ENCODE data around the gene LTBP4.
"Not testable (repeated sequence)": the region's sequence is repeated elsewhere in the genome, so short reads cannot be mapped to it uniquely, and the experiment has no call there.

Gene LTBP4

DNA sequence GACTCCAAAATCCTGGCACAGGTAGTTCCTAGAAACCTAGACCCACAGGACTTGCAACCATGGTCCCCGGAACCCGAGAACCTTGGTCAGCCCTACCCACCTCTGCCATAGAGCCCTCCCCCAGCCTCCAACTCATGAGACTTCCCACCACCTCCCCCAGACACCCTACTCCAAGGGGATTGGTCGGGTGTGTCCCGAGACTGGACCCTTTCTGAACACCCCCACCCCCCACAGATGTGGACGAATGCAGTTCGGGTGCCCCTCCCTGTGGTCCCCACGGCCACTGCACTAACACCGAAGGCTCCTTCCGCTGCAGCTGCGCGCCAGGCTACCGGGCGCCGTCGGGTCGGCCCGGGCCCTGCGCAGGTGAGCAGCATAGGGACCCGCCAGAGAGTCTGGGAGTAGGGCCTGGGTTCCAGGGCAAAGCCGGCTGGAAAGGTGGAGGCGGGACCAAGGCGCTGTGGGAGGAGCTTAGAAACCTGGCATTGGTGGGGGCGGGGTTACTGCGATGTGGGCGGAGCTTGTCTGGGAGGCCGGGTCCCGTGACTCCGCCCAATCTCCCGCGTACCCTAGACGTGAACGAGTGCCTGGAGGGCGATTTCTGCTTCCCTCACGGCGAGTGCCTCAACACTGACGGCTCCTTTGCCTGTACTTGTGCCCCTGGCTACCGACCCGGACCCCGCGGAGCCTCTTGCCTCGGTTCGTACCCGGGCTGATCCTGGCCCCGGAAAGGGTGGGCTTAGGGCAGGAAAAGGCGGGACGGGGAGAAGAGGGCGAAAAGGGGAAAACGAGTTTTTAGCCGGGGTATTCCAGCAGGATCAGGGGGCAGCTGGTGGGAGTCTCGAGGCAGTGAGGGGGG is 11.9 kb downstream of the LTBP4 start:
- DNase-seq: peak; percentile 86

GRCh38 chr19:40613690-40614621 is 12.8 kb downstream of the LTBP4 start:
- peak; percentile 84 for DNase-seq

GRCh38 chr19:40614622-40615411 is 13.6 kb downstream of the LTBP4 start:
- DNase-seq: peak; percentile 98

- no peak for DNase-seq
These were observed 15.0 kb downstream of the LTBP4 start for GRCh38 chr19:40616178-40616577.

GRCh38 chr19:40616941-40617340 is 15.8 kb downstream of the LTBP4 start:
- DNase-seq: no peak

DNA sequence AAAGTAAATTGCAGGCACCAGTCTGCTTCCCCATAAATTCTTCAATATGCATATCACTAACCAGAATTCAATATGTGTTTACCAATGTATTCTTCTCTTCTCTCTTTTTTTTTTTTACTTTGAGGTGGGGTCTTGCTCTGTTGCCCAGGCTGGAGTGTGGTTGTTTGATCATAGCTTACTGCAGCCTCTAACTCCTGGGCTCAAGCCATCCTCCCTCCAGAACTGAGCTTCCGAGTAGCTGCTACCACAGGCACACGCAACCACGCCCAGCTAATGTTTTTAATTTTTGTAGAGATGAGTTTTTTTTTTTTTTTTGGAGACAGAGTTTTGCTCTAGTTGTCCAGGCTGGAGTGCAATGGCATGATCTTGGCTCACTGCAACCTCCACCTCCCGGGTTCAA is 16.8 kb downstream of the LTBP4 start:
- no peak for DNase-seq

DNA sequence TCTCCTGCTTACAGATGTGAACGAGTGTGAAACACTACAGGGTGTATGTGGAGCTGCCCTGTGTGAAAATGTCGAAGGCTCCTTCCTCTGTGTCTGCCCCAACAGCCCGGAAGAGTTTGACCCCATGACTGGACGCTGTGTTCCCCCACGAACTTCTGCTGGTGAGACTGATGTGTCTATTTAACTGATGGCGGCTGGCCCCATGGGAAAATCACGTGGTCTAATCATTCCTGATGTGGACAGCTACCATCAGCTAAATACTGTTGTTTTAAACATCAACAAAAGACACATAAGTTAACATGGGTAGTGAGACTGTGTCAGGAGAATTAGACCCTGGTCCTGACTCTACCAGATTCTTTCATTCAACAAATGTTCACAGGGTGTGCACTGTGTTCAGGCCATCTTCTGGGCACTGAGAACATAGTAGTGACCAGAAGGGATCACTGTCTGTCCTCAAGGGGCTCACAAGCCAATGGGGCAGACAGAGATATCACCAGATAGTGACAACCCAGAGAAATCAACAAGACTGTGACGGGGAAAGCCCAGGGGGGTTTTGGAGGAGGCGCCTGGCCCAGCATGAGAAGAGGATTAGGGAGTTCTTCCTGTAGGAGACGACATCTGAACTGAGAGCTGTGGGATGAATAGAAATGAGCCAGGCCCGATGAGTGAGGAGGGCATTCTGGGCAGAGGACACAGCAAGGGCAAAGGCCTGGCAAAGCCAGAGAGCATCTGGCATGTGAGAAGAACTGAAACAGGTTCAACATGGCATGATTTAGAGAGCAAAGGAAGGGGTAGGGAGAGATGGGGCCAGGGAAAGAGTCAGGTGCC is 18.4 kb downstream of the LTBP4 start:
- no peak for DNase-seq

- DNase-seq: no peak
These were observed 19.0 kb downstream of the LTBP4 start for GRCh38 chr19:40620161-40620485.

- DNase-seq: no peak
These were observed 20.1 kb downstream of the LTBP4 start for GRCh38 chr19:40621283-40621682.

DNA sequence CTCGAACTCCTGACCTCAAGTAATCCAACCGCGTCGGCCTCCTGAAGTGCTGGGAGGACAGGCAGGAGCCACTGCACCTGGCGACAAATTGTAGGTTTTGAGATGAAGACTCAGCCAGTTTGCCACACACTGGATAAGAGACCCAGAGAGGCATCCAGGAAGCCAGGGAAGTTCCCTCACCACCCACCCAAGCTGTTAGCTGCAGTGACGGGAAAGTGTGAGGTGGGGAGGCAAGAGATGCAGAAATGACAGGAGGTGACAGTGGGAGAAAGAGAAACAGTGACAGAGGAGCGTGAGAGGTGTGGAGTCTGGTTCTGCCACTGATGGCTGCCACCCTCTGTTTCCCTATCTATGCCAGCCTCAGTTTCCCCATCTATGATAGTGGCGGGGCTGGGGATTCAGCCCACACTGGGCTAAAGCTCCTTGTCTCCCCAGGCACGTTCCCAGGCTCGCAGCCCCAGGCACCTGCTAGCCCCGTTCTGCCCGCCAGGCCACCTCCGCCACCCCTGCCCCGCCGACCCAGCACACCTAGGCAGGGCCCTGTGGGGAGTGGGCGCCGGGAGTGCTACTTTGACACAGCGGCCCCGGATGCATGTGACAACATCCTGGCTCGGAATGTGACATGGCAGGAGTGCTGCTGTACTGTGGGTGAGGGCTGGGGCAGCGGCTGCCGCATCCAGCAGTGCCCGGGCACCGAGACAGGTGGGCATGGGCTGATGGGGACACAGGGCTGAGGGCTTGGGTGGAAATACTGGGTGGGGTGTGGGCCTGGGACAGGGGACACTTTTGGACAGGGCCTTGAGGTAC is 21.0 kb downstream of the LTBP4 start:
- DNase-seq: no peak

DNA sequence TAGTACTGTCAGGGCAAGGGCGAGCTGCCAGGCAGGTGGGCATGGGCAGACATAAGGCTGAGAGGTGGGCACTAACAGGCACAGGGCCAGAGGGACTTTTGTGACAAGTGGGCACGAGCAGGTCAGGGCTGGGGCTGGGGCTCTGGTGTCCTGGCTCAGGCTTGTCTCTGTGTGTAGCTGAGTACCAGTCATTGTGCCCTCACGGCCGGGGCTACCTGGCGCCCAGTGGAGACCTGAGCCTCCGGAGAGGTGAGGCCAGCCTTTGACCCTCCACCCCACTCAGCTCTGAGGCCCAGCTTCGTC is 21.6 kb downstream of the LTBP4 start:
- no peak for DNase-seq

DNA sequence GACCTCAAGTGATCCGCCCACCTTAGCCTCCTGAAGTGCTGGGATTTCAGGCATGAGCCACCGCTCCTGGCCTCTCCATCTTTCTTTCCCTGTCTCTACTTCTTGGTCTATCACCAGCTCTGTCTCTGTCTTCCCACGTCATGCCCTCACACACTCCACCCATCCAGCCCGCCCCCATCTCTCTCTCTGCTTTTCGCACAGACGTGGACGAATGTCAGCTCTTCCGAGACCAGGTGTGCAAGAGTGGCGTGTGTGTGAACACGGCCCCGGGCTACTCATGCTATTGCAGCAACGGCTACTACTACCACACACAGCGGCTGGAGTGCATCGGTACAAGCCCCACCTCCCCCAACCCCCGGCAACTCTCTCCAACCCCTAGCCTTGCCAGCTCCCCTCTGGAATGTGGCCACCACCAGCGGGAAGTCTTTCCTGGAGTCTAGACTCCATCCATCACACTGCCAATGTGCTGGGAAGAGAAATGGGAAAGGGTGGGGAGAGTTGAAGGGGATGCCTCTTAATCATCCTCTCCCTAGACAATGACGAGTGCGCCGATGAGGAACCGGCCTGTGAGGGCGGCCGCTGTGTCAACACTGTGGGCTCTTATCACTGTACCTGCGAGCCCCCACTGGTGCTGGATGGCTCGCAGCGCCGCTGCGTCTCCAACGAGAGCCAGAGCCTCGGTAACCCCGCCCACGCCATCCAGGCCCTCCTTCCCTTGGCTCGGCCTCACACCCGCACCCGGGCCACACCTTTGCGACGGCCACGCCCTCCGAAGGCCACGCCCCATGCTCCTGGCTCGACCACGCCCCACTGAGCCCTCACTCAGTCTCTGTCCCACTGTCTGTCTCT is 22.5 kb downstream of the LTBP4 start:
- no peak for DNase-seq

DNA sequence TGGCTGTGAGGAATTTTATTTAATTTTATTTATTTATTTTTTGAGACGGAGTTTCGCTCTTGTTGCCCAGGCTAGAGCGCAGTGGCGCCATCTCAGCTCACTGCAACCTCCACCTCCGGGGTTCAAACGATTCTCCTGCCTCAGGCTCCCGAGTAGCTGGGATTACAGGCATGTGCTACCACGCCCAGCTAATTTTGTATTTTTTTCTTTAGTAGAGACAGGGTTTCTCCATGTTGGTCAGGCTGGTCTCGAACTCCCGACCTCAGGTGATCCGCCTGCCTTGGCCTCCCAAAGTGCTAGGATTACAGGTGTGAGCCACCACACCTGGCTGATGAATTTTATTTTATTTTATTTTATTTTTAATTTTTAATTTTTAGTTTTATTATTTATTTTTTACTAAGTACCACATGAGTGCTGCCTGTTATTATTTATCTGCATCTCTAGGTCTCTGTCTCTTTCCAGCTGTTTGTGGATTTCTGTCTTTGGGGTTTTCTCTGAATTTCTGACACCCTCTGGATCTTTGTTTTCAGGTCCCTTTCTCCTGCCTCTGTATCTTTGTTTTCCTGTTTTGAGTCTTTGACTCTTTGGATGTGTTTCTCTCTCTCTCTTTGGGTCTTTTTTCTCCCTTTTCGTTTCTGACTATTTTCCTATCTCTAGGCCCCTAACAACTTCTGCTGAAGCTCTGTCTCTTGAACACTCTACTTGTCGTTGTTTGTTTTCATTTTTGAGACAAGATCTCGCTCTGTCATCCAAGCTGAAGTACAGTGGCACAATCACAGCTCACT is 23.4 kb downstream of the LTBP4 start:
- DNase-seq: not testable (repeated sequence)

GRCh38 chr19:40625406-40626120 is 24.4 kb downstream of the LTBP4 start:
- no peak for DNase-seq

GRCh38 chr19:40626918-40627317 is 25.7 kb downstream of the LTBP4 start:
- DNase-seq: no peak

- DNase-seq: no peak
These were observed 26.5 kb downstream of the LTBP4 start for GRCh38 chr19:40627486-40628279.

DNA sequence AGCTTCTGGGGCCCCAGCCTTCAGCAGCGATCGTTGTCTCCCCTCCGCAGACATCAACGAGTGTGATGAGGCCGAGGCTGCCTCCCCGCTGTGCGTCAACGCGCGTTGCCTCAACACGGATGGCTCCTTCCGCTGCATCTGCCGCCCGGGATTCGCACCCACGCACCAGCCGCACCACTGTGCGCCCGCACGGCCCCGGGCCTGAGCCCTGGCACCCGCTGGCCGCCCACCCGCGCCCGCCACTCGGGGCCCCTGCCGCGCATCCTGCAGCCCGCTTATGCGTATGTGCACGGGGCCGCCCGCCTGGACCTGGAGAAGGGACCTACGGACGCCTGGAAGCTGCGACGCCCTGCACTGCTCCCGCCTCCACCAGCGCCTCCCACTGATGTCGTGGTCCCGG is 28.2 kb downstream of the LTBP4 start:
- no peak for DNase-seq

DNA sequence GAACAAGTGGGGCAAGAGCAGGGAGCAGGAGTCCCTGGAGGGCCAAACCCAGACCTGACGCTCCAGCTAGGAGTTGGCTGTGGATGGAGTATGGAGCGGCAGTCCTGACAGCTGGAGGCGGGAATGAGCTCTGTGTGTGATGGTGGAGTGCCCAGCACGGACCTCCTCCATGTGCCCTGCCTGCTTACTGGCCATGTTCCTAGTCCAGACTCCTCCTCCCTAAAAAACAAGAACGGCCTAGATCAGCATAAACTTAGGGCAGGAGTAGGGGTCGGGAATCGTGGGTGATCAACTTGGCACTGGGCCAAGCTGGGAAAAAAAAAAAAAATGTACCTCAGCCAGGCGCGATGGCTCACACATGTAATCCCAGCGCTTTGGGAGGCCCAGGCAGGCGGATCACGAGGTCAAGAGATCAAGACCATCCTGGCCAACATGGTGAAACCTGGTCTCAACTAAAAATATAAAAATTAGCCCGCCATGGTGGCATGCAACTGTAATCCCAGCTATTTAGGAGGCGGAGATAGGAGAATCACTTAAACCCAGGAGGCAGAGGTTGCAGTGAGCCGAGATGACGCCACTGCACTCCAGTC is 29.5 kb downstream of the LTBP4 start:
- no peak for DNase-seq
